WTC11 (cell line): ENCODE data around the gene DOCK8. TPM values are rescaled to one million over a fixed set of nuclear protein-coding genes. Genes with fewer than 3 reads are reported as not detected.

ENCODE experiments used
- ATAC-seq: fragments of 200-7000 bp; cut with Tn5 transposase; 2 replicates; pipeline ENCODE4 v1.10.0; 2021; ENCODE audit warnings: mild to moderate bottlenecking, moderate library complexity
- CTCF ChIA-PET: fragments of 300-600 bp; sonication (Branson Sonifier 250); formaldehyde crosslinking; loops from one replicate; lab custom pipeline; 2021; ENCODE audit warnings: antibody characterized with exemption; lab: Charles Lee
- POLR2A ChIA-PET: fragments of 350-600 bp; sonication (Branson Sonifier 250); formaldehyde crosslinking; loops from one replicate; lab custom pipeline; 2021; ENCODE audit warnings: antibody characterized with exemption; lab: Charles Lee
- DNase-seq: peaks from one replicate; pipeline ENCODE4 v3.0.0; 2021; ENCODE audit warnings: low spot score
- H3K27ac Mint-ChIP-seq: 2 replicates; pipeline ENCODE4 v1.8.0; 2021; ENCODE audit warnings: mixed read lengths
- H3K27me3 Mint-ChIP-seq: 2 replicates; pipeline ENCODE4 v1.8.0; 2021; ENCODE audit warnings: low read depth, mild to moderate bottlenecking, moderate library complexity, mixed read lengths
- H3K36me3 Mint-ChIP-seq: 2 replicates; pipeline ENCODE4 v1.8.0; 2021; ENCODE audit warnings: mixed read lengths
- H3K4me1 Mint-ChIP-seq: 2 replicates; pipeline ENCODE4 v1.8.0; 2022; ENCODE audit warnings: mixed read lengths
- H3K4me3 Mint-ChIP-seq: 2 replicates; pipeline ENCODE4 v1.8.0; 2021; ENCODE audit warnings: mild to moderate bottlenecking, moderate library complexity, mixed read lengths
- H3K9me3 Mint-ChIP-seq: 2 replicates; pipeline ENCODE4 v1.8.0; 2021; ENCODE audit warnings: mixed read lengths
- ATF1 ChIP-seq: sonication (generic); formaldehyde crosslinking; IDR thresholded peaks from 2 replicates; pipeline ENCODE4 v1.8.1; 2023; ENCODE audit warnings: mild to moderate bottlenecking, moderate library complexity, missing genetic modification reagents
- CBFB ChIP-seq: sonication (generic); formaldehyde crosslinking; IDR thresholded peaks from 2 replicates; pipeline ENCODE4 v1.8.1; 2022; ENCODE audit warnings: mild to moderate bottlenecking, low read depth, missing genetic modification reagents
- CTCF ChIP-seq: fragments of 200-600 bp; IDR thresholded peaks from 2 replicates; pipeline ENCODE4 v1.8.0; 2022; ENCODE audit warnings: antibody characterized with exemption
- E2F1 ChIP-seq: sonication (generic); formaldehyde crosslinking; IDR thresholded peaks from 2 replicates; pipeline ENCODE4 v1.8.0; 2022; ENCODE audit warnings: mild to moderate bottlenecking, missing genetic modification reagents
- FOXP4 ChIP-seq: sonication (generic); formaldehyde crosslinking; IDR thresholded peaks from 2 replicates; pipeline ENCODE4 v1.8.0; 2022; ENCODE audit warnings: mild to moderate bottlenecking, missing genetic modification reagents
- GABPB1 ChIP-seq: sonication (generic); formaldehyde crosslinking; IDR thresholded peaks from 2 replicates; pipeline ENCODE4 v1.8.1; 2023; ENCODE audit warnings: mild to moderate bottlenecking, missing genetic modification reagents
- IRF1 ChIP-seq: sonication (generic); formaldehyde crosslinking; IDR thresholded peaks from 2 replicates; pipeline ENCODE4 v1.8.0; 2023; ENCODE audit warnings: missing genetic modification reagents
- IRF2 ChIP-seq: sonication (generic); formaldehyde crosslinking; IDR thresholded peaks from 2 replicates; pipeline ENCODE4 v1.8.0; 2022; ENCODE audit warnings: low read depth, missing genetic modification reagents, borderline replicate concordance
- MAX ChIP-seq: sonication (generic); formaldehyde crosslinking; IDR thresholded peaks from 2 replicates; pipeline ENCODE4 v1.8.0; 2022; ENCODE audit warnings: mild to moderate bottlenecking, missing genetic modification reagents
- RORB ChIP-seq: fragments of 250-450 bp; sonication (Bioruptor Pico); IDR thresholded peaks from 2 replicates; pipeline ENCODE4 v1.9.0; 2021; ENCODE audit warnings: mild to moderate bottlenecking
- SMAD3 ChIP-seq: sonication (generic); formaldehyde crosslinking; IDR thresholded peaks from 2 replicates; pipeline ENCODE4 v1.8.0; 2022; ENCODE audit warnings: missing genetic modification reagents, mild to moderate bottlenecking, borderline replicate concordance
- TCF7 ChIP-seq: sonication (generic); formaldehyde crosslinking; IDR thresholded peaks from 2 replicates; pipeline ENCODE4 v1.8.0; 2022; ENCODE audit warnings: mild to moderate bottlenecking, low read depth, missing genetic modification reagents, moderate library complexity
- TEAD1 ChIP-seq: sonication (generic); formaldehyde crosslinking; IDR thresholded peaks from 2 replicates; pipeline ENCODE4 v1.8.0; 2022; ENCODE audit warnings: mild to moderate bottlenecking, missing genetic modification reagents
- TP53 ChIP-seq: sonication (generic); formaldehyde crosslinking; IDR thresholded peaks from 2 replicates; pipeline ENCODE4 v1.8.1; 2023; ENCODE audit warnings: mild to moderate bottlenecking, missing genetic modification reagents
- ZBTB21 ChIP-seq: sonication (generic); formaldehyde crosslinking; IDR thresholded peaks from 2 replicates; pipeline ENCODE4 v1.8.1; 2023; ENCODE audit warnings: mild to moderate bottlenecking, missing genetic modification reagents, borderline replicate concordance
- ZBTB43 ChIP-seq: sonication (generic); formaldehyde crosslinking; IDR thresholded peaks from 2 replicates; pipeline ENCODE4 v1.8.1; 2023; ENCODE audit warnings: mild to moderate bottlenecking, missing genetic modification reagents
- ZNF121 ChIP-seq: sonication (generic); formaldehyde crosslinking; IDR thresholded peaks from 2 replicates; pipeline ENCODE4 v1.8.0; 2023; ENCODE audit warnings: missing genetic modification reagents
- ZNF317 ChIP-seq: sonication (generic); formaldehyde crosslinking; IDR thresholded peaks from 2 replicates; pipeline ENCODE4 v1.8.1; 2023; ENCODE audit warnings: low read depth, mild to moderate bottlenecking, moderate library complexity, missing genetic modification reagents, borderline replicate concordance
- total RNA-seq: library from RNA; stranded (reverse); gene quantifications from 3 replicates; pipeline ENCODE4 v1.2.3, GENCODE V29; 2021
- TF ChIP-seq, protein P1 (sequence below): fragments of 250-450 bp; sonication (Bioruptor Pico); IDR thresholded peaks from 2 replicates; pipeline ENCODE4 v1.9.0; 2021; ENCODE audit warnings: mild to moderate bottlenecking
- TF ChIP-seq, protein P2 (sequence below): sonication (generic); formaldehyde crosslinking; IDR thresholded peaks from 2 replicates; pipeline ENCODE4 v1.8.1; 2023; ENCODE audit warnings: mild to moderate bottlenecking, missing genetic modification reagents, moderate library complexity

DOCK8 gene
- total RNA-seq, 1 experiment from 2014 or later: 3.2 TPM

GRCh38 chr9:438961-439768 lies 224.5 kb downstream of the DOCK8 start:
- Mint-ChIP-seq H3K4me3 (no peak overlapping the region), H3K27me3 (no peaks in the 10 kb centered on the region; the same call in 1 of the 2 replicates), H3K4me1 (peaks cover 6% of the 10 kb centered on the region), H3K9me3 (peaks cover 13% of the 10 kb centered on the region), H3K36me3 (peaks cover 10% of the 10 kb centered on the region), H3K27ac (no peak overlapping the region)
- ChIA-PET POLR2A (no interaction called here), CTCF (no interaction called here)
- no peak for DNase-seq
- TF ChIP-seq TCF7 (CRISPR knock-in tag) (no peak), MAX (CRISPR knock-in tag) (no peak)
- ATAC-seq: no peak

DNA sequence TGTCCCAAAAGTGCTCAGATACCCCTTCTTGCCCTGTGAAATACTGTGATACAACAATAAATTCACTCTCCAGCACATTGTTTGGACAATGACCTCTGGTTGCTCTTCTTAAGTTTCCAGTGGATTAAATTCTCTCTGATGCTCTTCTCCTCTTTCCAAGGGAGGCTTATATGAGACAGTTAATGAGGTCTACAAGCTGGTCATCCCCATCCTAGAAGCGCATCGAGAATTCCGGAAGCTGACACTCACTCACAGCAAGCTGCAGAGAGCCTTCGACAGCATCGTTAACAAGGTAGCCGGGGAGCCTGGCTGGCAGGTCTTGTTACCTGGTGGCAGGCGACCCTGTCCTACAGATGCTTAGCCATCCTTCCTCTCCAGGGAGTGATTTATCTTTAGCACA lies 226.5 kb downstream of the DOCK8 start:
- POLR2A ChIA-PET: no interaction called here
- TF ChIP-seq ZBTB43 (CRISPR knock-in tag) (no peak), RORB (CRISPR knock-in tag) (no peak), IRF1 (CRISPR knock-in tag) (no peak), ATF1 (no peak), CBFB (no peak), FOXP4 (no peak), IRF2 (CRISPR knock-in tag) (no peak), TP53 (CRISPR knock-in tag) (no peak), SMAD3 (CRISPR knock-in tag) (no peak), GABPB1 (CRISPR knock-in tag) (no peak), ZNF121 (CRISPR knock-in tag) (no peak), TEAD1 (CRISPR knock-in tag) (no peak), ZBTB21 (CRISPR knock-in tag) (no peak), CTCF (no peak), ZNF317 (CRISPR knock-in tag) (no peak), E2F1 (CRISPR knock-in tag) (no peak), MAX (CRISPR knock-in tag) (no peak)
- TF ChIP-seq, protein P1, sequence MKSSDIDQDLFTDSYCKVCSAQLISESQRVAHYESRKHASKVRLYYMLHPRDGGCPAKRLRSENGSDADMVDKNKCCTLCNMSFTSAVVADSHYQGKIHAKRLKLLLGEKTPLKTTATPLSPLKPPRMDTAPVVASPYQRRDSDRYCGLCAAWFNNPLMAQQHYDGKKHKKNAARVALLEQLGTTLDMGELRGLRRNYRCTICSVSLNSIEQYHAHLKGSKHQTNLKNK (CRISPR knock-in tag): no peak
- TF ChIP-seq, protein P2, sequence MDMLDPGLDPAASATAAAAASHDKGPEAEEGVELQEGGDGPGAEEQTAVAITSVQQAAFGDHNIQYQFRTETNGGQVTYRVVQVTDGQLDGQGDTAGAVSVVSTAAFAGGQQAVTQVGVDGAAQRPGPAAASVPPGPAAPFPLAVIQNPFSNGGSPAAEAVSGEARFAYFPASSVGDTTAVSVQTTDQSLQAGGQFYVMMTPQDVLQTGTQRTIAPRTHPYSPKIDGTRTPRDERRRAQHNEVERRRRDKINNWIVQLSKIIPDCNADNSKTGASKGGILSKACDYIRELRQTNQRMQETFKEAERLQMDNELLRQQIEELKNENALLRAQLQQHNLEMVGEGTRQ (CRISPR knock-in tag): no peak
- TF ChIP-seq, all 79 proteins: peak for 0
- H3K9me3 Mint-ChIP-seq: peaks cover 25% of the 10 kb centered on the region
- no peak overlapping the region for H3K4me3 Mint-ChIP-seq
- no peaks in the 10 kb centered on the region; the same call in 1 of the 2 replicates for H3K27me3 Mint-ChIP-seq
- H3K36me3 Mint-ChIP-seq: peaks cover 22% of the 10 kb centered on the region
- H3K27ac Mint-ChIP-seq: no peak overlapping the region
- peaks cover 20% of the 10 kb centered on the region for H3K4me1 Mint-ChIP-seq
- DNase-seq (no peak), ATAC-seq (no peak)
- CTCF ChIA-PET: no interaction called here
